ENCODE results near the gene SYT9. TPM values are rescaled to one million over a fixed set of nuclear protein-coding genes. Genes with fewer than 3 reads are reported as not detected.
"Not testable (repeated sequence)": the region's sequence is repeated elsewhere in the genome, so short reads cannot be mapped to it uniquely, and the experiment has no call there.

SYT9 gene
- total RNA-seq, 1 donor from 2014 or later: 0.20 TPM

GRCh38 chr11:7499081-7499480, 247.4 kb downstream of the SYT9 start:
- no peak for DNase-seq (ENCODE audit: low read depth in 2 of 2)

GRCh38 chr11:7500251-7500650, 248.5 kb downstream of the SYT9 start:
- no peak for DNase-seq (ENCODE audit: low read depth in 2 of 2)

- no peak for DNase-seq (ENCODE audit: low read depth in 2 of 2)
Observed at GRCh38 chr11:7501251-7501650, 249.5 kb downstream of the SYT9 start.

- no peak for DNase-seq (ENCODE audit: low read depth in 2 of 2)
Observed at GRCh38 chr11:7501894-7502293, 250.2 kb downstream of the SYT9 start.

GRCh38 chr11:7506243-7506642, 254.5 kb downstream of the SYT9 start:
- DNase-seq (ENCODE audit: low read depth in 2 of 2): no peak

- DNase-seq (ENCODE audit: low read depth in 2 of 2): no peak
Observed at GRCh38 chr11:7508087-7508486, 256.4 kb downstream of the SYT9 start.

GRCh38 chr11:7509966-7510365, 258.3 kb downstream of the SYT9 start:
- no peak for DNase-seq (ENCODE audit: low read depth in 2 of 2)

GRCh38 chr11:7511401-7511800, 259.7 kb downstream of the SYT9 start:
- DNase-seq (ENCODE audit: low read depth in 2 of 2): peak; percentile 14 to 90

- DNase-seq (ENCODE audit: low read depth in 2 of 2): peak in 1 of 2 donors; percentile 40
Observed at GRCh38 chr11:7512525-7513233, 261.0 kb downstream of the SYT9 start.

- peak; percentile 65 to 69 for DNase-seq (ENCODE audit: low read depth in 2 of 2)
Observed at GRCh38 chr11:7513234-7514098, 261.8 kb downstream of the SYT9 start, which contains the start of gene PPFIBP2. Gene PPFIBP2, plus strand, starts transcription at chr11:7513999. Its CDS starts 35,477 bp downstream, at chr11:7549476.

GRCh38 chr11:7514099-7514591, 262.4 kb downstream of the SYT9 start:
- peak in 1 of 2 donors; percentile 3 for DNase-seq (ENCODE audit: low read depth in 2 of 2)

- DNase-seq (ENCODE audit: low read depth in 2 of 2): no peak
Observed at GRCh38 chr11:7515447-7515886, 263.8 kb downstream of the SYT9 start.

GRCh38 chr11:7516475-7516874, 264.8 kb downstream of the SYT9 start:
- no peak for DNase-seq (ENCODE audit: low read depth in 2 of 2)

- not testable (repeated sequence) for DNase-seq (ENCODE audit: low read depth in 2 of 2)
Observed at GRCh38 chr11:7517743-7518142, 266.0 kb downstream of the SYT9 start.

Other genes starting within 250 kb of the SYT9 start
- gene ZNF214, start 231.6 kb upstream of the SYT9 start, total RNA-seq: 0.20 and 0.65 TPM in 2 replicates
- gene NLRP14, start 231.4 kb upstream of the SYT9 start, total RNA-seq: under 0.01 TPM in 1 of 2 replicates, not detected in the other
- gene RBMXL2, start 162.9 kb upstream of the SYT9 start, total RNA-seq: not detected in 2 replicates
- gene OLFML1, start 233.6 kb downstream of the SYT9 start, total RNA-seq: under 0.01 TPM in 1 of 2 replicates, not detected in the other